ENCODE results near the gene HNRNPK.

The HNRNPK gene

GRCh38 chr9:84000186-84000585 is 20.2 kb upstream of the HNRNPK start:
- no peak for DNase-seq (ENCODE audit: extremely low read depth, low read depth)
- no peak for TF ChIP-seq CTCF (IDR thresholded peaks at IDR 0.05; ENCODE audit: low read depth, low read length)

- DNase-seq (ENCODE audit: extremely low read depth, low read depth) = no peak
- no peak for TF ChIP-seq CTCF (IDR thresholded peaks at IDR 0.05; ENCODE audit: low read depth, low read length)
Measured at GRCh38 chr9:83999141-83999918, 19.3 kb upstream of the HNRNPK start.

GRCh38 chr9:83996126-83996525 is 16.1 kb upstream of the HNRNPK start:
- no peak for DNase-seq (ENCODE audit: extremely low read depth, low read depth)
- TF ChIP-seq CTCF (IDR thresholded peaks at IDR 0.05; ENCODE audit: low read depth, low read length) = no peak

GRCh38 chr9:83992901-83993300 is 12.9 kb upstream of the HNRNPK start:
- DNase-seq (ENCODE audit: extremely low read depth, low read depth) = no peak
- TF ChIP-seq CTCF (IDR thresholded peaks at IDR 0.05; ENCODE audit: low read depth, low read length) = no peak

- DNase-seq (ENCODE audit: extremely low read depth, low read depth) = no peak
Measured at GRCh38 chr9:83992407-83992806, 12.4 kb upstream of the HNRNPK start.

GRCh38 chr9:83991355-83991754 is 11.3 kb upstream of the HNRNPK start:
- DNase-seq (ENCODE audit: extremely low read depth, low read depth) = no peak
- TF ChIP-seq CTCF (IDR thresholded peaks at IDR 0.05; ENCODE audit: low read depth, low read length) = no peak

More at GRCh38 chr9:83992407-83992806, 12.4 kb upstream of the HNRNPK start:
- peak; percentile 12 for TF ChIP-seq CTCF (IDR thresholded peaks at IDR 0.05; ENCODE audit: low read depth, low read length)

GRCh38 chr9:83988411-83988810 is 8.4 kb upstream of the HNRNPK start:
- no peak for DNase-seq (ENCODE audit: extremely low read depth, low read depth)
- TF ChIP-seq CTCF (IDR thresholded peaks at IDR 0.05; ENCODE audit: low read depth, low read length) = no peak
